ELF-1 (cell line): ENCODE results near the gene XYLT1.

Experiments used
- DNase-seq: peaks from one replicate; pipeline ENCODE4 v3.0.0-alpha.2; 2016; ENCODE audit warnings: low read depth, low spot score

The XYLT1 gene

DNA sequence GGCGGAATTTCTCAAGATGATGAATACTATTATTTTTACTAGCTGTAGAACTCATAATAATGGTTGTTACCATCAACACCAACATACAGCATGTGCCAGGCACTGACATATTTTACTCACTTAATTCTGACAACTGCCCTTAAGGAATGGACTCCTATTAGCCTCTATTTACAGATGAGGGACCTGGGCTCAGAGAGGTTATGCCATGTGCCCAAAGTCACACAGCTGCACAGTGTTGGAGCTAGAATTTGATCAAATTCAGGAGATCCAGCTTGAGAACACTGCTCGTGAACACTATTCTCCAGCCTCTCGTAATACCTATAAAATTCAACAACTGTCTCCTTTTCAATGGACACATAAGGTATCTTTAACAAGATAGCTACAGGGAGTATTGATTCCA lies 97.2 kb downstream of the XYLT1 start:
- DNase-seq: no peak

DNA sequence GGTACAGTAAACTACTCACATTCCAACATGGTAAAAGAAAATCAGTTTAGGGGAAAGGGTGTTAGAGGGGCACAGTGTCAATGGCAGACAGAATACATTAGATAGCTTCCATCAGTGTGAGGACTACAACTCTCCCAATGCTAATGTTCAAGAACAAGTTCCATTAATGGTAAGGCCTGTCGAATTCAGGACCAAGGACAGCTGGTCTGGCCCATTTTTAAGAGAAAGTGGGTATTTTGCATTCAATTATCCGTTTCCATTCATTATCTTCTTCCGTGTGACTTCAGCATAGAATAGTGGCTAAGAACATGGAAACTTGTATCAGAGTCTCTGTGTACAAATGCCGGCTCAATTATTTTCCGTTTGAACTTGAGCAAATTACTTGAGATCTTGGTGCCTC lies 98.4 kb downstream of the XYLT1 start:
- no peak for DNase-seq

GRCh38 chr16:17371299-17371698 lies 99.5 kb downstream of the XYLT1 start:
- no peak for DNase-seq

DNA sequence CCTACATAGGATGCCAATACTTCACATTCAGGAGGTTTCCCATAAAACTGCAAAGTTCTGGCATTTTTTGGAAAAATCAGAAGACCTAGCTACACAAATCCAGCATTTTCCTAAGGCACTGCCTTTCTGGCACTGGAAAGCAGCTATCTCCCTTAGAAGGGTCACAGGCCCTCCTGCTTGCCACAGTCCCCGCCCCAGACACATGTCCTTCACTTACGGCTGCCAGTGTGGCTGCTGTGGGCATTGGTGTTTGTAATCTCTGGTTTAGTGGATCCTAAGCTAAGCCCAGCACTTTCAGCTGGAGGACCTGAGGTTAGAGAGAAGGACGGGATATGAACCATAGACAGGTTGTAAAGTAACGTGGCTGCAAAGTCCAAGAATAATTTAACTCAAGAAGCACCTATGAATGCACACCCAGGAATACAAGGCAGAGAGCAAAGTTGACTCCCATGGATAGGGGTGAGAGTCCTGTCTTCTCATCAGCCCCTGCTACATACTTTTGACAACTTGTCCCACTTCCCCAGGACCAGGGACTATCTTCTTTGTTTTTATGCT lies 100.0 kb downstream of the XYLT1 start:
- no peak for DNase-seq

DNA sequence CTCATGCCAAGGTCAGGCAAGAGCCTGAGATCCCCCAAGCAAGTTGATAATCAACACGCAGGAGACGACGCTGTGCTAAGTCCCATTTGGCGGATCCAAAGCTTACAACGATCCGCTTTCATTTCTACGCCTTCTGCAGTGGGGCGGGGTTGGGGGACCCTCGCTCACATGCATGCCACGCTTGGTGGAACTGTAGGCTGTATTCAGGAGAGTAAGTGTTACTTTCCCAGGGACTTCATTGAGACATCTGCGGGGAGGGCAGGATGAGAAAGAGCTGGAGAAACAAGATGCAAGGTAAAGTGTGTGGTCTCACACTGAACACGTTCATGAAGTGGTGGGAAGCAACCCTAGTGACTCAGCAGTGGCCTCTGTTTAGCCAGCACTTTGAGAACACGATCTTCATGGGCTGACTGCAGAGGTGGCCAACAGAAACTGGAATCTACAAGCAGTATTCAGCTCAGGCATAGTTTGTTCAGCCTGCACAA lies 100.5 kb downstream of the XYLT1 start:
- no peak for DNase-seq

- no peak for DNase-seq
These were observed 101.1 kb downstream of the XYLT1 start for GRCh38 chr16:17369421-17370222.

- no peak for DNase-seq
These were observed 101.8 kb downstream of the XYLT1 start for GRCh38 chr16:17368951-17369350.

GRCh38 chr16:17368446-17368845 lies 102.3 kb downstream of the XYLT1 start:
- DNase-seq: no peak

DNA sequence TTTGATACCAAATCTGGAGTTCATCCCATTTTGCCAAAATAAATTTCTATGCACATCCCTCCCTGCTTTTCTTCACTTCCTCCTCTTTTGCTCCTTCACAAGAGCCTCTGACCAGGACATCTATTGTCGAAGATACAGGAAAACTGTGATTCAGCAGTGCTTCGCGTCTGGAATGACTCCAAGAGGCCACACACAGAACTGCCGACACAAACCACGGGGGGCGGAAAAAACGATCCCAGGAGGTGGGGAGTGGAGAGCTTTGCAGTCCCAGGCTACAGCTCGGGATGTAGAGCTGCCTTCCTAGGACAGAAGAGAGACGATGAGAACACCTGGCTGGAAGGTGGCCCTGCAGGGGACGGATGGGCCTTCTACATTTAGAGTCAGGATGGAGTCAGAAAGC lies 102.8 kb downstream of the XYLT1 start:
- DNase-seq: peak; percentile 70

- DNase-seq: no peak
These were observed 103.7 kb downstream of the XYLT1 start for GRCh38 chr16:17367036-17367435.

DNA sequence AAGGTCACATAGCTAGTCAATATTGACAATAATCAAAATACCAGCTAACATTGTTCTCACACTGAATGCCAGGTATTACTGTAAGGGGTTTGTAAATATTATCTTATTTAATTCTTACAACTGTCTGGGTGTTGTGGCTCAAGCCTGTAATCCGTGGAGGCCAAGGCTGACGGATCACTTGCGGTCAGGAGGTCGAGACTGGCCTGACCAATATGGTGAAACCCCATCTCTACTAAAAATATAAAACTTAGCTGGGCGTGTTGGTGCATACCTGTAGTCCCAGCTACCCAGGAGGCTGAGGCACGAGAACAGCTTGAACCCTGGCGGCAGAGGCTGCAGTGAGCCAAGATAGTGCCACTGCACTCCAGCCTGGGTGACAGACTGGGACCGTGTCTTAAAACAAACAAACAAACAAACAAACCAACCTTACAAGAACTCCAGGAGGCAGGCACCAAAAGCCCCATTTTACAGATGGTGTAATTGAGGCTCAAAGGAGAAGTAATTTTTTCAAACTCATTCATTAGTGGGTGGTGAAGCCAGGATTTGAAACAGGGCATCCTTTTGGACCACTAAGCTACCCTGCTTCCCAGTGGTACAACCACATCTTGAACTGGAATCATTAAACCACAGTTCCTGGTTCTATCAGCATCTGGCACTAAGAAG lies 104.3 kb downstream of the XYLT1 start:
- DNase-seq: no peak

GRCh38 chr16:17365591-17366298 lies 105.0 kb downstream of the XYLT1 start:
- DNase-seq: no peak

GRCh38 chr16:17365211-17365541 lies 105.6 kb downstream of the XYLT1 start:
- no peak for DNase-seq

- DNase-seq: no peak
These were observed 106.2 kb downstream of the XYLT1 start for GRCh38 chr16:17364319-17365210.

GRCh38 chr16:17362946-17363345 lies 107.8 kb downstream of the XYLT1 start:
- no peak for DNase-seq

DNA sequence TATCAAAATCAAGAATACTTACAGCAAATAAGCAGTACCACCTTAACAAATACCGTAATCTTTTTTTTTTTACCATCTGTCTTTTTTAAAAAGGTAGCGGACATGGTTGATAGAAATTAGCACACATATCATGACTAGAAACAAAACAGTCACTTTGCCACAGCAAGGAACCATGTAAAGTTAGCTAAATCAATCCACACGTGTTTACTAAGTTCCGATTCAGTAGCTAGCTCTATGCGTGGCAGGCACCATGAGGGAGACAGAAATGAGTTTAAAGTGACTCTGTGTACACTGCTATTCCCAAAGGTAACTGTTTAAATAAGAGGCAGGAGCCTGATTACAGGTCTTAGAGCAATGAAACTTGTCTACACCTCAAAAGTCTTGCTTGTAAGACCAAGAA lies 108.6 kb downstream of the XYLT1 start:
- DNase-seq: no peak

GRCh38 chr16:17360693-17361122 lies 110.1 kb downstream of the XYLT1 start:
- DNase-seq: no peak

DNA sequence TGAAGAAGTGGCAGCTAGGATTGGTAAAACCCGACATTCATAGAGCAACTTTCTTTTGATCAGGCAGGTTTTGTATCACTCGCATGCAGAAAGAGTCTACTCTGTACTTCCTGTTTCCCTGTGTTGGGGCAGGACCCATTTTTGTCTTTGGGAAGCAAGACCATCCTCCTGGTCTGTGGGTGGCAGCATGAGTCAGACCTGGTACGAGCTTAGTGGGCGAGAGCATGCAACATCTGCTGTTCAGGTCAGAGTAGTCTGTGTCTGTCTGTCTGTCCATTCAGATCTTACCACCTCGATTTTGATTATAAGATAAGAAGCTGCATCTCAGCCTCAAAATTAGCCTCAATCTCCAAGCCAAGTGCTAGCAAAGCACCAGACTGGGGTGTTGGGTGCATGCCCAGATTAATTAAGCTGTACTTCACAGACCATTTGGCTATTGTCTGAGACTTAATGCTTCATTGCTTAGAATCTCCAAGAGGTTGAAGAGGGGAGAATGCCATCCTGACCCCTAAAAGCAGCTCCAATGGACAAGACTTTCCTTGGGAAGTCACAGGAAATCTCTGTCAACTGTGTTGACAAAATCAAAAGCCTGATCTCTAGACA lies 110.9 kb downstream of the XYLT1 start:
- no peak for DNase-seq

- no peak for DNase-seq
These were observed 111.9 kb downstream of the XYLT1 start for GRCh38 chr16:17358846-17359245.

DNA sequence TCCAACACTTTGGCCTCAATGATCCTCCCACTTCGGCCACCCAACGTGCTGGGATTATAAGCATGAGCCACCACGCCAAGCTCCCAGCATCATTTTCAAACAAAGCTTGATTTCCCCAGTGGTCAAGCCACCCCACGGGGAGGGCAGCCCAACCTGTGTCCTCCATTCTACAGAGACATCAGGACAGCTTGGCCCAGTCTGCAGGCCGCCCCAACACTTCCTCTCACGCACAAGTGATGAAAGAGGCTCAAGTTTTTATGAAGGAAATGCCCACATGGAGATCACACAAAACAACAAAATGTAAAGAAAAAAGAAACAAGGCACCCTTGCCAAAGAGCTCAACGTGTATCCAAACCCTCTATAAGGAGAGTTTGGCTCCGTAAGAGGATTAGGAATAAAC lies 112.4 kb downstream of the XYLT1 start:
- DNase-seq: no peak
